Brain pericyte (primary cell): ENCODE measurements around the gene WNK3.

Experiments
- DNase-seq: peaks from one replicate; pipeline ENCODE4 v3.0.0-alpha.2; 2012; ENCODE audit warnings: low read depth, low spot score

Gene WNK3

DNA sequence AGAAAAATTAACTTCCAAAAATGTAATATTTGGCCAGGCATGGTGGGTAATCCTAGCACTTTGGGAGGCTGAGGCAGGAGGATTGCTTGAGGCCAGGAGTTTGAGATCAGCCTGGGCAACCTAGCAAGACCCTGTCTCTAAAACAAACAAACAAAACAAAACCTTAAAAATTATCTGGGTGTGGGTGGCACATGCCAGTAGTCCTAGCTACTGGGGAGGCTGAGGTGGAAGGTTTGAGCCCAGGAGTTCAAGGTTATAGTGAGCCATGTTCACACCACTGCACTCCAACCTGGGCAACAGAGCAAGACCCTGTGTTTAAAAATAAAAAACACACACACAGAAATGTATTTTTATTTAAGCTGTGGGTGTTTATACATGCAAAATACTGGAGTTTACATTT is 186.8 kb downstream of the WNK3 start:
- DNase-seq, result no peak

DNA sequence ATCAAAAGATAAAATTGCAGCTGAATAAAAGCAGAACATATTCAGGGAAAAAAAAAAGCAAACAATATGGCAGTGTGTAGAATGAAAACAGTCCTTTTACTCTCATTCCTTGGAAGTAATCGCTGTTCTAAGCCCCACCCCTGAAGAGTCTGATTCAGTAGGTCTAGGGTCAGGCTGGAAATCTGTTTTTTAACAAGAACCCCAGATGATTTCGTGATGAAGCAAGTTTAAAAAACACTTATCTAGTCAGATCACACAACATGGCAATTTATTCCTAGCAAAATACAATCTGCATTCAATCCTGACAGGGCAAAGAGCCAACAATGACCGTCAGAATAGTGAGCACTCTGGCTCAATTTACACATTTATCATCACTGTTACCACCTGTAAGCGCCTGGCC is 190.9 kb downstream of the WNK3 start:
- no peak for DNase-seq

DNA sequence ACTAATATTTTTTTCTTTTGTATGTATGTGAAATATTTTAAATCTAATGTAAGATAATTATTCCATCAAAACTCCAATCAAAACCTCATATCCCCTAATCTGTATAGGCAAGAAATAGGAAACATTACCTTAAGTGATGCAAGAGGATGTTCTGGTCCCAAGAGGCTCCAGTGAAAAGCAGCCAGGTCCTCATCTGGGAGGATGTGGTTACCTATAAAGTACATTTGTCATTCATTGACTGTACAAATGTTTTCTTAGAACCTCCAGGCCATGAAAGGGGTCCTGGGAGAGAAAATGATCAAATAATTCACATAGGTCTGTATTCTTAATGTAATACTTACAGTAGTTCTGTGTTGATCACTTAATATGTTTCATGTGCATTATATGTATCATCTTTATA is 200.3 kb downstream of the WNK3 start:
- no peak for DNase-seq
